Activated T-cell treated with anti-CD3 and anti-CD28 coated beads, Interleukin-2, amount 50 U/mL, for 72 hours (primary cell): Measurements from ENCODE around the gene HCAR3. TPM values are rescaled to one million over a fixed set of nuclear protein-coding genes. Genes with fewer than 3 reads are reported as not detected.
A peak's percentile ranks its signal among the peaks of the same experiment; 100 is the strongest.
"Not testable (repeated sequence)": the region's sequence is repeated elsewhere in the genome, so short reads cannot be mapped to it uniquely, and the experiment has no call there.

ENCODE experiments used
- ATAC-seq, 2 donors: fragments of 150-1000 bp; cut with Tn5 transposase; replicated peaks in 1 of 2; 2 replicates each; pipeline ENCODE4 v1.10.0; 2021; ENCODE audit warnings: moderate library complexity in 2 of 2, mild to moderate bottlenecking in 1 of 2
- DNase-seq, 2 donors: peaks; one replicate each; pipeline ENCODE4 v3.0.0; 2021 to 2022; ENCODE audit warnings: mixed read lengths in 1 of 2
- H3K27ac Mint-ChIP-seq: one replicate; pipeline ENCODE4 v1.8.0; 2022; ENCODE audit warnings: mild to moderate bottlenecking, moderate library complexity, mixed read lengths
- H3K27me3 Mint-ChIP-seq: one replicate; pipeline ENCODE4 v1.8.0; 2022; ENCODE audit warnings: low read depth, mixed read lengths
- H3K36me3 Mint-ChIP-seq, 2 donors: one replicate each; pipeline ENCODE4 v1.8.0; 2022; ENCODE audit warnings: mixed read lengths in 2 of 2, mild to moderate bottlenecking in 1 of 2; ENCODE audit not compliant: insufficient read depth in 2 of 2
- H3K4me1 Mint-ChIP-seq: one replicate; pipeline ENCODE4 v1.8.0; 2022; ENCODE audit warnings: low read depth, mixed read lengths
- H3K4me3 Mint-ChIP-seq, 2 donors: one replicate each; pipeline ENCODE4 v1.8.0; 2022; ENCODE audit warnings: mild to moderate bottlenecking in 2 of 2, mixed read lengths in 2 of 2, moderate library complexity in 2 of 2
- H3K9me3 Mint-ChIP-seq, 2 donors: one replicate each; pipeline ENCODE4 v1.8.0; 2022; ENCODE audit warnings: mixed read lengths in 2 of 2
- total RNA-seq, 2 donors: library from RNA; stranded (reverse); gene quantifications; one replicate each; pipeline ENCODE4 v1.2.3, GENCODE V29; 2022

Gene HCAR3
- total RNA-seq, 2 donors from 2014 or later, result not detected

GRCh38 chr12:122732170-122732569, 15.6 kb upstream of the HCAR3 start:
- Mint-ChIP-seq H3K9me3 (peaks cover 0 to 7% of the 10 kb centered on the region in 2 donors), H3K27me3 (peaks cover 12% of the 10 kb centered on the region), H3K27ac (no peak overlapping the region), H3K4me1 (peaks cover 61% of the 10 kb centered on the region), H3K36me3 (peaks cover 9 to 11% of the 10 kb centered on the region in 2 donors), H3K4me3 (peak overlapping the region; percentile 2 to 29)
- peak; percentile 12 to 24 for ATAC-seq
- peak in 1 of 2 donors; percentile 36 for DNase-seq

- peaks cover 74% of the 10 kb centered on the region for H3K4me1 Mint-ChIP-seq
These were observed 13.8 kb upstream of the HCAR3 start, which contains the start of gene HCAR1 for GRCh38 chr12:122730215-122731014. Gene HCAR1 (minus strand): TSS chr12:122730844. CDS start chr12:122730339, 505 bp downstream.

GRCh38 chr12:122729583-122730214, 13.1 kb upstream of the HCAR3 start:
- Mint-ChIP-seq H3K27me3 (peaks cover 12% of the 10 kb centered on the region), H3K9me3 (peaks cover 0 to 4% of the 10 kb centered on the region in 2 donors), H3K27ac (no peak overlapping the region), H3K4me1 (peaks cover 80% of the 10 kb centered on the region), H3K36me3 (peaks cover 4 to 9% of the 10 kb centered on the region in 2 donors), H3K4me3 (peak overlapping the region; percentile 74 to 80)
- DNase-seq (no peak), ATAC-seq (no peak)

More at GRCh38 chr12:122730215-122731014, 13.8 kb upstream of the HCAR3 start, which contains the start of gene HCAR1:
- H3K9me3 Mint-ChIP-seq, result peaks cover 0 to 4% of the 10 kb centered on the region in 2 donors
- peaks cover 4 to 9% of the 10 kb centered on the region in 2 donors for H3K36me3 Mint-ChIP-seq
- H3K27ac Mint-ChIP-seq, result peak within 1 kb of the TSS; percentile 55
- H3K4me3 Mint-ChIP-seq, result peak within 1 kb of the TSS; percentile 74 to 80
- peaks cover 12% of the 10 kb centered on the region for H3K27me3 Mint-ChIP-seq
- peak; percentile 88 to 92 for ATAC-seq
- DNase-seq, result peak; percentile 68 to 83

GRCh38 chr12:122726080-122726558, 9.5 kb upstream of the HCAR3 start:
- peak overlapping the region; percentile 71 for H3K27ac Mint-ChIP-seq
- peak; percentile 46 to 47 for ATAC-seq
- DNase-seq, result peak in 1 of 2 donors; percentile 45

GRCh38 chr12:122725452-122726079, 9.0 kb upstream of the HCAR3 start:
- Mint-ChIP-seq H3K4me3 (peak overlapping the region; percentile 63 to 77), H3K9me3 (no peaks in the 10 kb centered on the region), H3K27ac (peak overlapping the region; percentile 71), H3K27me3 (peaks cover 12% of the 10 kb centered on the region), H3K4me1 (peaks cover 65% of the 10 kb centered on the region), H3K36me3 (no peaks in the 10 kb centered on the region)
- ATAC-seq (no peak), DNase-seq (no peak)

More at GRCh38 chr12:122726080-122726558, 9.5 kb upstream of the HCAR3 start:
- H3K9me3 Mint-ChIP-seq, result no peaks in the 10 kb centered on the region
- peaks cover 65% of the 10 kb centered on the region for H3K4me1 Mint-ChIP-seq
- H3K27me3 Mint-ChIP-seq, result peaks cover 12% of the 10 kb centered on the region
- no peaks in the 10 kb centered on the region for H3K36me3 Mint-ChIP-seq
- peak overlapping the region; percentile 63 to 77 for H3K4me3 Mint-ChIP-seq

- no peak overlapping the region for H3K27ac Mint-ChIP-seq
- H3K27me3 Mint-ChIP-seq, result peaks cover 12% of the 10 kb centered on the region
- H3K4me3 Mint-ChIP-seq, result peak overlapping the region in 1 of 2 donors; percentile 39
- DNase-seq (no peak), ATAC-seq (no peak)
- H3K4me1 Mint-ChIP-seq, result peaks cover 62% of the 10 kb centered on the region
- no peaks in the 10 kb centered on the region for H3K36me3 Mint-ChIP-seq
- no peaks in the 10 kb centered on the region for H3K9me3 Mint-ChIP-seq
These were observed 8.1 kb upstream of the HCAR3 start for GRCh38 chr12:122724641-122725243.

GRCh38 chr12:122722387-122722786, 5.8 kb upstream of the HCAR3 start:
- Mint-ChIP-seq H3K9me3 (no peaks in the 10 kb centered on the region), H3K36me3 (no peaks in the 10 kb centered on the region), H3K4me1 (peaks cover 47% of the 10 kb centered on the region), H3K27ac (no peak overlapping the region), H3K27me3 (peaks cover 7% of the 10 kb centered on the region), H3K4me3 (no peak overlapping the region)
- no peak for ATAC-seq
- DNase-seq, result no peak

GRCh38 chr12:122721057-122721545, 4.5 kb upstream of the HCAR3 start:
- Mint-ChIP-seq H3K36me3 (no peaks in the 10 kb centered on the region), H3K27ac (peak overlapping the region; percentile 35), H3K4me3 (peak overlapping the region; percentile 65 to 83), H3K27me3 (peaks cover 7% of the 10 kb centered on the region), H3K9me3 (no peaks in the 10 kb centered on the region), H3K4me1 (peaks cover 42% of the 10 kb centered on the region)
- DNase-seq, result no peak
- ATAC-seq, result peak; percentile 66 to 74

- not testable (repeated sequence) for ATAC-seq, H3K4me3 Mint-ChIP-seq, H3K27me3 Mint-ChIP-seq, H3K36me3 Mint-ChIP-seq, H3K4me1 Mint-ChIP-seq, H3K27ac Mint-ChIP-seq, DNase-seq, H3K9me3 Mint-ChIP-seq
These were observed 1.4 kb downstream of the HCAR3 start for GRCh38 chr12:122715211-122715610.

GRCh38 chr12:122713491-122714188, 3.0 kb downstream of the HCAR3 start:
- not testable (repeated sequence) for DNase-seq, H3K27me3 Mint-ChIP-seq, H3K27ac Mint-ChIP-seq, ATAC-seq, H3K9me3 Mint-ChIP-seq, H3K4me1 Mint-ChIP-seq, H3K36me3 Mint-ChIP-seq, H3K4me3 Mint-ChIP-seq

- not testable (repeated sequence) for DNase-seq, H3K4me1 Mint-ChIP-seq, H3K27ac Mint-ChIP-seq, H3K4me3 Mint-ChIP-seq, H3K36me3 Mint-ChIP-seq, ATAC-seq, H3K9me3 Mint-ChIP-seq, H3K27me3 Mint-ChIP-seq
These were observed 5.3 kb downstream of the HCAR3 start for GRCh38 chr12:122711266-122711665.

- not testable (repeated sequence) for H3K27me3 Mint-ChIP-seq, H3K4me3 Mint-ChIP-seq, ATAC-seq, H3K27ac Mint-ChIP-seq, H3K9me3 Mint-ChIP-seq, H3K36me3 Mint-ChIP-seq, DNase-seq, H3K4me1 Mint-ChIP-seq
These were observed 6.3 kb downstream of the HCAR3 start for GRCh38 chr12:122710341-122710740.
